GM18505 (cell line): ENCODE data around the gene UBE2H.
"Not testable (repeated sequence)": the region's sequence is repeated elsewhere in the genome, so short reads cannot be mapped to it uniquely, and the experiment has no call there.

ENCODE experiments used
- ATAC-seq: cut with Tn5 transposase; IDR thresholded peaks from one replicate; pipeline ENCODE4 v1.9.1; 2021; ENCODE audit not compliant: unreplicated experiment
- POLR2A ChIP-seq: IDR thresholded peaks from 4 replicates; pipeline ENCODE4 v1.6.1; 2011; ENCODE audit warnings: borderline replicate concordance; ENCODE audit not compliant: insufficient read depth, insufficient read length; ENCODE audit errors: extremely low read depth

Gene UBE2H

GRCh38 chr7:129830949-129831348 lies 121.8 kb downstream of the UBE2H start:
- no peak for TF ChIP-seq POLR2A
- ATAC-seq = no peak

GRCh38 chr7:129829737-129830631 lies 122.8 kb downstream of the UBE2H start:
- TF ChIP-seq POLR2A = no peak
- ATAC-seq = no peak

- ATAC-seq = no peak
- no peak for TF ChIP-seq POLR2A
Observed at GRCh38 chr7:129828989-129829736, 123.6 kb downstream of the UBE2H start.

GRCh38 chr7:129828078-129828762 lies 124.5 kb downstream of the UBE2H start:
- no peak for ATAC-seq
- TF ChIP-seq POLR2A = no peak

GRCh38 chr7:129827467-129827990 lies 125.2 kb downstream of the UBE2H start:
- no peak for ATAC-seq
- TF ChIP-seq POLR2A = peak; percentile 15

- not testable (repeated sequence) for ATAC-seq
Observed at GRCh38 chr7:129826895-129827294, 125.9 kb downstream of the UBE2H start.

- TF ChIP-seq POLR2A = no peak
- peak; percentile 78 for ATAC-seq
Observed at GRCh38 chr7:129825209-129825970, 127.4 kb downstream of the UBE2H start.

- ATAC-seq = peak; percentile 36
- no peak for TF ChIP-seq POLR2A
Observed at GRCh38 chr7:129824291-129825208, 128.2 kb downstream of the UBE2H start.

- not testable (repeated sequence) for ATAC-seq
Observed at GRCh38 chr7:129823143-129823542, 129.6 kb downstream of the UBE2H start.

- TF ChIP-seq POLR2A = no peak
- no peak for ATAC-seq
Observed at GRCh38 chr7:129821476-129821875, 131.3 kb downstream of the UBE2H start.

- TF ChIP-seq POLR2A = no peak
- ATAC-seq = no peak
Observed at GRCh38 chr7:129816742-129817141, 136.0 kb downstream of the UBE2H start.

- TF ChIP-seq POLR2A = no peak
- no peak for ATAC-seq
Observed at GRCh38 chr7:129807863-129808262, 144.9 kb downstream of the UBE2H start.
